ENCODE data around the gene SYNJ2.

Gene SYNJ2

DNA sequence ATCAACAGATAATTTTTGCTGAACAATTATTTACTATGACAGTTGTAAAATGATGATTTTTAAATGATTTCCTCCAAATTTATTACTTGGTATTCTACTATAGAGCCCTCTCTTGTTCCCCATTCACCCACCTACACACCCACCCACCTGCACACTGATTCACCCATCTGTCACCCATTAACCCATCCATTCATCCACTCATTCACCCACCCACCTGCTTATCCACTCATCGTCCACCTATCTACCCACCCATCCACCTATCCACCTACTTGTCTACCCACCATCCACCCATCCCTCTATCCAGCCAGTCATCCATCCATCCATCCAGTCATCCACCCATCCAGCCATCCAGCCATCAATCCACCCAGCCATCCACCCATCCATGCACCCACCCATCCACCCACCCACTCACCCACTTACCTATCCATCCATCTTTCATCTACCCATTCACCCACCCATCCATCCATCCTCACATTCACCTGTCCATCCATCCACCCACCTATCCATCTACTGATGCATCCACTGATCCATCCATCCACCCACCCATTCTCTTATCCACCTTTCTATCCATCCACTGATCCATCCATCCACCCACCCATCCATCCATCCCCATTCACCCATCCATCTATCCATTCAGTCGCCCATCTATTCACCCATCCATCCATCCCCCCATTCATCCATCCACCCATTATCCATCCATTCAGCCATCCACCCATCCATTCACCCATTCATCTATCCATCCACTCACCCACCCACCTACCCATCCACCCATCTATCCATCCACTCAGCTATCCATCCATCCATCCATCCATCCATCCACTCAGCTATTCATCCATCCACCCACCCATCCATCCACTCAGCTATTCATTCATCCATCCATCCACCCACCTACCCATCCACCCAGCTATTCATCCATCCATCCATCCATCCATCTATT, 72.0 kb downstream of the SYNJ2 start:
- FAIRE-seq (no peak), DNase-seq (ENCODE audit: insufficient read length, low spot score) (no peak)
- TF ChIP-seq POLR2A (IDR thresholded peaks at IDR 0.05; ENCODE audit: low read depth, low read length): no peak

- no peak for DNase-seq (ENCODE audit: insufficient read length, low spot score)
- TF ChIP-seq POLR2A (IDR thresholded peaks at IDR 0.05; ENCODE audit: low read depth, low read length): no peak
- no peak for FAIRE-seq
Measured at GRCh38 chr6:158056355-158056754, 74.7 kb downstream of the SYNJ2 start.

GRCh38 chr6:158056804-158057203, 75.1 kb downstream of the SYNJ2 start:
- DNase-seq (ENCODE audit: insufficient read length, low spot score) (no peak), FAIRE-seq (no peak)
- TF ChIP-seq POLR2A (IDR thresholded peaks at IDR 0.05; ENCODE audit: low read depth, low read length): no peak

- no peak for FAIRE-seq
- no peak; the same call in 1 of the 2 replicates for TF ChIP-seq POLR2A (IDR thresholded peaks at IDR 0.05; ENCODE audit: low read depth, low read length)
Measured at GRCh38 chr6:158057213-158057987, 75.7 kb downstream of the SYNJ2 start.

DNA sequence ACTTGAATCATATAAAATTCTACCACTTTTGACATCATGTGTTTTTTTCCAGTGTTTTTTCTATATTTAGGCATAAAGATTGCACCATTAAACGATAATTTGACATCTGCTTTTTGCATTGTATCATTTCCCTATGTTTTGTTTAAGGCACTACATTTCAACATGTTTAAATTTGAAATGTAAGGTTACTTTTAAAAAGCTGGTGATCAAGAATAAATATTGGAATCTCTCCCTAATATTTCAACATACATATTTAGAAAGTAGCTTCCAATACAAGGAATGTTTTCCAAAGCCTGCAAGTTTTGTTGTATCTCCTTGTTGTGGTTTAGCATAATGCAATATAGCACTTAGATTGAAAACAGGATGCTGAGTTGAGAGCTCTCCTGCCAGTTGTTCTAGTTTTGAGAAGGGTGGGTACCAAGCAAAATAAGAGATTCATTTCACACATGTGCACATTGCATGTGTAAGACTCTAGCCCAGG, 76.5 kb downstream of the SYNJ2 start:
- no peak for TF ChIP-seq POLR2A (IDR thresholded peaks at IDR 0.05; ENCODE audit: low read depth, low read length)
- FAIRE-seq (no peak), DNase-seq (ENCODE audit: insufficient read length, low spot score) (no peak)

More at GRCh38 chr6:158057213-158057987, 75.7 kb downstream of the SYNJ2 start:
- DNase-seq (ENCODE audit: insufficient read length, low spot score): peak; percentile 58

DNA sequence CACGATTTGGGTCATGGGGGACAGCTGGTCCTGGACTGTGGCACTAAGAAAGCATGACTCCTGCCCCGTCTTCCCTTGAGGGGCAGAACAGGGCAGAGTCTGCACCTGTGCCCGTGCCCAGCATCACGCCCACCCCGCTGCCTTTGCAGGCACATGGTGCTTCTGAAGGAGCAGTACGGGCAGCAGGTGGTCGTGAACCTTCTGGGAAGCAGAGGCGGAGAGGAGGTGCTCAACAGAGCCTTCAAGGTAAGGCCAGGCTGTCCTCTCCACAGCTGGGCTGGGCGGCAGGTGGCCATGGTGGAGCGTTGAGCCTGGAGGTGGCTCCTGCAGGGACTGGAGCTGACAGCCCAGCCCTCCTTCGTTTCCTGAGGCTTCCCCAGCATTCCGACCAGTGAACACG, 77.4 kb downstream of the SYNJ2 start:
- FAIRE-seq (no peak), DNase-seq (ENCODE audit: insufficient read length, low spot score) (no peak)
- TF ChIP-seq POLR2A (IDR thresholded peaks at IDR 0.05; ENCODE audit: low read depth, low read length): no peak

DNA sequence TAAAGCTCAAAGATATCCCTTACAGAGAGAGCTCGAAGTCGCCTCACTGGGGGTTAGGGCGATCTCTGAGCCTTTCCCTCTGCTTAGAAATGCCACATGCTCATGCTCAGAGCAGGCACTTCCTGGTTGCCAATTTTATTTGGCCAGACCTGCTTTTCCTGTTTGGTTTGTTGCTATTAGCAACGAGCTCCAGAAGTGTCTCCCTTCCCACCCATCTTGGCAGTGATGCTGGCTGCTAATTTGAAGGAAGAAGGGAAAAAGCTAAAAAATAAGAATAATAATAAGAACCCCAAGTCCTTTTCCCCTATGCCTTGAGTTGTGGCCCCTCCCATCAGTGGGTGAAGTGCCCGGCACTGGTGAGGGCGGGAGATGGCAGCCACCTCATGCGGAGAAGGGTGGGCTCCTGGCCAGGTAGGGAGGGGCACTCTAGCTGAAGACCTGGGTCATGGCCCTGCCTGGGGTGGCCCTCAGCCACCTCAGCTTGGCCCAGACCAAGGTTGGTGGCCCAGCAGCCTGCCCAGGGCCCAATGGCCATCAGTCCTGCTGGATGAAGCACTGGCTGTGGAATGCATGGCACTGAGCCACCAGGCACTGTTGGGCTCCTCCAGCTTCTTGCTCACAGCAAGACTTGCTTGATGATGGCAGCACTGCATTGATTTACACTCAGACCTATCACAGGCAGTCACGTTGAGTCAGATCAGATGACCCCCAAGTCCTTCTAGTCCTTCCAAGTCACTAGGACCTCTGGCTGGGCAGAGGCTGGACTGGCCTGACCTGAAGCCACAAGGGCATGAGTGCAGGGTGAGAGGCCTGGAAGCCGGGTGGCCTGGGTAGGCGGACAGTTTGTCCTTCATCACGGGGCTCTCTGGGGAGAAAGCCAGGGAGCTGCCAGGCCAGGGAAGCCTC, 79.0 kb downstream of the SYNJ2 start:
- FAIRE-seq (peak; percentile 74), DNase-seq (ENCODE audit: insufficient read length, low spot score) (peak; percentile 59)
- TF ChIP-seq POLR2A (IDR thresholded peaks at IDR 0.05; ENCODE audit: low read depth, low read length): peak; percentile 39; the same call in 1 of the 2 replicates

- FAIRE-seq (no peak), DNase-seq (ENCODE audit: insufficient read length, low spot score) (no peak)
- TF ChIP-seq POLR2A (IDR thresholded peaks at IDR 0.05; ENCODE audit: low read depth, low read length): no peak
Measured at GRCh38 chr6:158061361-158061708, 79.7 kb downstream of the SYNJ2 start.

- FAIRE-seq (no peak), DNase-seq (ENCODE audit: insufficient read length, low spot score) (no peak)
- TF ChIP-seq POLR2A (IDR thresholded peaks at IDR 0.05; ENCODE audit: low read depth, low read length): no peak
Measured at GRCh38 chr6:158061709-158062461, 80.2 kb downstream of the SYNJ2 start.

DNA sequence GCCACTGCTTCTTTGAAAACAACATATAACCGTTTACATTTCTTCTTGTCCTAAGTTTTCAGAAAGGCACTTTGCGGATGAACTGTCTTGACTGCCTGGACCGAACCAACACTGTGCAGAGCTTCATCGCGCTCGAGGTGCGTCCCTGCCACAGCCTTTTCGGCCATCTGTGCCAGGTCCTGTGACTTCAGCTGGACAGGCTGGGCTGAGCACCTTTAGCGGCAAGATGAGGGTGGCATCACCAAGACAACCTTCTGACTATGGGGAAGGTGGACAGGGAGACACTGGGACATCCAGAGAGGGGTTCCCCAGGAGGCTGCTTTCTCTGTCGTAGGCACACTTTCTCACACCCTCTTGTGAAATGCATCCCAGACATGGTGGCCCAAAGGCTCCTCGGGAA, 82.1 kb downstream of the SYNJ2 start:
- TF ChIP-seq POLR2A (IDR thresholded peaks at IDR 0.05; ENCODE audit: low read depth, low read length): no peak
- FAIRE-seq: no peak

DNA sequence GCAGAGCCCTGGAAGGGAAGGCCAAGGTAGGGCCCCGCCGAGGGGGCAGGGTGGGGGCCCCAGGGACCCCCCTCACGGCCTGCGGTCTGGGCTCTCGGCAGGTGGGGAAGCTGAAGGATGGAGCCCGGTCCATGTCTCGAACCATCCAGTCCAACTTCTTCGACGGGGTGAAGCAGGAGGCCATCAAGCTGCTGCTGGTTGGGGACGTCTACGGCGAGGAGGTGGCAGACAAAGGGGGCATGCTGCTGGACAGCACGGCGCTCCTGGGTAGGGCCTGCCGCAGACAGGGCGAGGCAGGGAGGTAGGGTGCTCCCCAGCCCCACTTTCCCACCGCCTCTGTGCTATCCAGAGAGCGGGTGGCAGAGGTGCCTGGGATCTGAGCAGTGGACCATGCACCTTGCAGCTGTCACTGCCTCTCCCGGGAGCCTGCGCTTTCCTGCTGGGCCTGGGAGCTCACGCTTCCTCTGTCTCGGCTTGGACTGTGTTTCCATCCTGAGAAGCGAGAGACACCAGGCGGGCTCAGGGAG, 83.1 kb downstream of the SYNJ2 start:
- FAIRE-seq: no peak
- no peak for DNase-seq (ENCODE audit: insufficient read length, low spot score)
- no peak for TF ChIP-seq POLR2A (IDR thresholded peaks at IDR 0.05; ENCODE audit: low read depth, low read length)

More for the DNA sequence above, 82.1 kb downstream of the SYNJ2 start:
- no peak for DNase-seq (ENCODE audit: insufficient read length, low spot score)

DNA sequence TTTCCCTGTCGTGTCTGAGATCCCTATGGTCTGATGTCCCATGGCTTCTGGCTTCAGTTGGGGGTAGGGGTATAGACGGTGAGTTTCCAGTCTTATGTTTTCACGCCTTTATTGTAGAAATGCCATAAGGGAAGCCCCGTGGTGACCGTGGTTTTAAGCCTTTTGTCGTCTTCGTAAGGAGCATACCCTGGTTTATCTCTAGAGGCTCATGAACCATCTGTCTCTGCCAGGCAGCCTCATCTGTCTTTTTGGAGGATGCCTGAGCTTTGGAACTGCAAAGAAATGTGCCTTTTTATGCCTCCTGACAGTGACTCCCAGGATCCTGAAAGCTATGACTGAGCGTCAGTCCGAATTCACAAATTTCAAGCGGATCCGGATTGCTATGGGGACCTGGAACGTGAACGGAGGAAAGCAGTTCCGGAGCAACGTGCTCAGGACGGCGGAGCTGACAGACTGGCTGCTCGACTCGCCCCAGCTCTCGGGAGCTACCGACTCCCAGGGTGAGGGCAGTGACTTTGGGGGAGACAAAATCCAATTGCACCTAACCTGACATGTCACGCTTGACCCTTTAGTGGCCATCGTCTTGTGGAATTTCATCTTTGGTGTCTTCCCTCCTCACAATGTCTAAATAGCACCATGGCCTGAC, 84.6 kb downstream of the SYNJ2 start:
- DNase-seq (ENCODE audit: insufficient read length, low spot score): no peak
- TF ChIP-seq POLR2A (IDR thresholded peaks at IDR 0.05; ENCODE audit: low read depth, low read length): no peak
- FAIRE-seq: no peak

All from H54 (cell line).